ENCODE measurements around the gene NR2F6. TPM values are rescaled to one million over a fixed set of nuclear protein-coding genes. Genes with fewer than 3 reads are reported as not detected.

Gene NR2F6
- total RNA-seq, 1 donor from 2014 or later = 9.8 TPM

Other genes with a start within 250 kb of the NR2F6 start
- 7.8 TPM for gene CPAMD8, start 219.1 kb downstream of the NR2F6 start, total RNA-seq
- 1.9 TPM for gene HAUS8, start 170.5 kb downstream of the NR2F6 start, total RNA-seq
- gene MYO9B, start 170.1 kb downstream of the NR2F6 start, total RNA-seq = 24.0 TPM
- gene USE1, start 30.6 kb downstream of the NR2F6 start, total RNA-seq = 10.1 TPM
- gene OCEL1, start 19.7 kb downstream of the NR2F6 start, total RNA-seq = 1.4 TPM
- 0.47 TPM for gene USHBP1, start 18.8 kb upstream of the NR2F6 start, total RNA-seq
- 59.0 TPM for gene BABAM1, start 21.5 kb upstream of the NR2F6 start, total RNA-seq
- 0.94 TPM for gene ANKLE1, start 36.0 kb upstream of the NR2F6 start, total RNA-seq
- 20.6 TPM for gene ABHD8, start 57.5 kb upstream of the NR2F6 start, total RNA-seq
- 9.0 TPM for gene MRPL34, start 60.0 kb upstream of the NR2F6 start, total RNA-seq
- gene DDA1, start 63.6 kb upstream of the NR2F6 start, total RNA-seq = 10.0 TPM
- 29.6 TPM for gene ANO8, start 88.9 kb upstream of the NR2F6 start, total RNA-seq
- gene GTPBP3, start 91.6 kb upstream of the NR2F6 start, total RNA-seq = 23.2 TPM
- 0.94 TPM for gene PLVAP, start 131.4 kb upstream of the NR2F6 start, total RNA-seq
- not detected for gene CCDC194, start 148.3 kb upstream of the NR2F6 start, total RNA-seq
- 3.3 TPM for gene BST2, start 159.7 kb upstream of the NR2F6 start, total RNA-seq
- gene MVB12A, start 174.1 kb upstream of the NR2F6 start, total RNA-seq = 19.3 TPM
- gene TMEM221, start 202.7 kb upstream of the NR2F6 start, total RNA-seq = 0.94 TPM
- gene NXNL1, start 215.0 kb upstream of the NR2F6 start, total RNA-seq = not detected
- 14.2 TPM for gene SLC27A1, start 224.6 kb upstream of the NR2F6 start, total RNA-seq